ENCODE data around the gene GYG2.
"Not testable (repeated sequence)": the region's sequence is repeated elsewhere in the genome, so short reads cannot be mapped to it uniquely, and the experiment has no call there.

Gene GYG2

DNA sequence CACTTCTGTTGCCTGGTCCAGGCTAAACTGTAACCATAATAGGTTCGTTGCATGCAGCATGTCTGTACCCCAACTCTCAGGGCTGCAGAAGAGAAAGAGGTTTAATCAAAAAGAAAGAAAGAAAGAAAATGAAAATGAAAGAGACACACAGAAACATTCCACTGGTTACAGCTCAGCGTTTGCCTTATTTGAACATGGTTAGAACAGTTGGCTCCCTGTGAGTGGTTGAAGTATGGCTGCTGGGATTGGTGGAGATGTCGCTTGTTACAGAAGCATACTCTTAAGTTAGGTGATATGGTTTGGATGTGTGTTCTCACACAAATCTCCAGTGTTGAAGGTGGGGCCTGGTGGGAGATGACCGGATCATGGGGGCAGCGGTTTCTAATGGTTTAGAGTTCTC, 64.1 kb downstream of the GYG2 start:
- no peaks in the 10 kb centered on the region for H3K79me2 ChIP-seq (ENCODE audit: insufficient read depth, low read length)
- no peak overlapping the region for H3K4me2 ChIP-seq (ENCODE audit: low read depth, low read length, poor library complexity, severe bottlenecking)
- H3F3A ChIP-seq (ENCODE audit: insufficient read depth): no peaks in the 10 kb centered on the region
- no peaks in the 10 kb centered on the region for H3K9me3 ChIP-seq (ENCODE audit: insufficient read depth, low read length)
- no peak overlapping the region for H3K27ac ChIP-seq (ENCODE audit: low read depth, low read length)
- H3K27me3 ChIP-seq (ENCODE audit: low read length): no peaks in the 10 kb centered on the region
- no peaks in the 10 kb centered on the region for H4K20me1 ChIP-seq (ENCODE audit: low read depth, low read length)
- TF ChIP-seq, protein P1, sequence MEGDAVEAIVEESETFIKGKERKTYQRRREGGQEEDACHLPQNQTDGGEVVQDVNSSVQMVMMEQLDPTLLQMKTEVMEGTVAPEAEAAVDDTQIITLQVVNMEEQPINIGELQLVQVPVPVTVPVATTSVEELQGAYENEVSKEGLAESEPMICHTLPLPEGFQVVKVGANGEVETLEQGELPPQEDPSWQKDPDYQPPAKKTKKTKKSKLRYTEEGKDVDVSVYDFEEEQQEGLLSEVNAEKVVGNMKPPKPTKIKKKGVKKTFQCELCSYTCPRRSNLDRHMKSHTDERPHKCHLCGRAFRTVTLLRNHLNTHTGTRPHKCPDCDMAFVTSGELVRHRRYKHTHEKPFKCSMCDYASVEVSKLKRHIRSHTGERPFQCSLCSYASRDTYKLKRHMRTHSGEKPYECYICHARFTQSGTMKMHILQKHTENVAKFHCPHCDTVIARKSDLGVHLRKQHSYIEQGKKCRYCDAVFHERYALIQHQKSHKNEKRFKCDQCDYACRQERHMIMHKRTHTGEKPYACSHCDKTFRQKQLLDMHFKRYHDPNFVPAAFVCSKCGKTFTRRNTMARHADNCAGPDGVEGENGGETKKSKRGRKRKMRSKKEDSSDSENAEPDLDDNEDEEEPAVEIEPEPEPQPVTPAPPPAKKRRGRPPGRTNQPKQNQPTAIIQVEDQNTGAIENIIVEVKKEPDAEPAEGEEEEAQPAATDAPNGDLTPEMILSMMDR (IDR thresholded peaks at IDR 0.05; ENCODE audit: insufficient read depth, low read length, poor library complexity, severe bottlenecking): no peak
- TF ChIP-seq EZH2phosphoT487 (conservative IDR thresholded peaks at IDR 0.05; ENCODE audit: low read length): no peak
- no peaks in the 10 kb centered on the region for H3K36me3 ChIP-seq (ENCODE audit: low read length)
- H3K9me2 ChIP-seq (replicated peaks; ENCODE audit: insufficient read depth, low read length): no peaks in the 10 kb centered on the region
- H3K4me3 ChIP-seq (ENCODE audit: insufficient read depth, low read length, poor library complexity, severe bottlenecking): no peak overlapping the region
- no peak overlapping the region for H2AFZ ChIP-seq (ENCODE audit: low read depth, low read length, severe bottlenecking)
- H3K9ac ChIP-seq (ENCODE audit: low read length): no peak overlapping the region

DNA sequence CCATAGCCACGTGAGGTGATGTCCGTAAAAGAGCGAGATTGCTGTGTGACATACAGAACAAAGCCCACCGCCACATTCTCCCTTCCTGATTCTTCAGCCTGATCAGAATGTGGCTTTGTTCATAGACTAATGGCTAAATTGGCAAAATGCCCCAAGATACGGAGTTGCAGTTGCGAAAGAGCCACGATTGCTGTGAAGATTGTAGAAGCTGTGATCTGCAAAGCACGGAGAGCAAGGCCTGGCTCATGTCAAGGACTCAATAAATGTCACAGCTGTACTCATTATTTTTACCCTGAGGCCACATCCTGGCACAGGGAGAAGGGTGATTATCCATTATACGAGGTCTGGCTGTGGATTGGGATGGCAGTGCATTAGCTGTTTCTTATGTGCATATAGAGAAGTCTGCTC, 66.2 kb downstream of the GYG2 start:
- Histone ChIP-seq H4K20me1 (ENCODE audit: low read depth, low read length) (no peaks in the 10 kb centered on the region), H3K9me2 (replicated peaks; ENCODE audit: insufficient read depth, low read length) (no peaks in the 10 kb centered on the region), H3K4me2 (ENCODE audit: low read depth, low read length, poor library complexity, severe bottlenecking) (no peak overlapping the region), H3K36me3 (ENCODE audit: low read length) (no peaks in the 10 kb centered on the region), H3K79me2 (ENCODE audit: insufficient read depth, low read length) (no peaks in the 10 kb centered on the region), H3K27ac (ENCODE audit: low read depth, low read length) (no peak overlapping the region), H2AFZ (ENCODE audit: low read depth, low read length, severe bottlenecking) (no peak overlapping the region), H3K9ac (ENCODE audit: low read length) (no peak overlapping the region), H3F3A (ENCODE audit: insufficient read depth) (no peaks in the 10 kb centered on the region), H3K27me3 (ENCODE audit: low read length) (no peaks in the 10 kb centered on the region), H3K4me3 (ENCODE audit: insufficient read depth, low read length, poor library complexity, severe bottlenecking) (no peak overlapping the region), H3K9me3 (ENCODE audit: insufficient read depth, low read length) (no peaks in the 10 kb centered on the region)
- TF ChIP-seq EZH2phosphoT487 (conservative IDR thresholded peaks at IDR 0.05; ENCODE audit: low read length): no peak
- TF ChIP-seq, protein P1 (IDR thresholded peaks at IDR 0.05; ENCODE audit: insufficient read depth, low read length, poor library complexity, severe bottlenecking): no peak

DNA sequence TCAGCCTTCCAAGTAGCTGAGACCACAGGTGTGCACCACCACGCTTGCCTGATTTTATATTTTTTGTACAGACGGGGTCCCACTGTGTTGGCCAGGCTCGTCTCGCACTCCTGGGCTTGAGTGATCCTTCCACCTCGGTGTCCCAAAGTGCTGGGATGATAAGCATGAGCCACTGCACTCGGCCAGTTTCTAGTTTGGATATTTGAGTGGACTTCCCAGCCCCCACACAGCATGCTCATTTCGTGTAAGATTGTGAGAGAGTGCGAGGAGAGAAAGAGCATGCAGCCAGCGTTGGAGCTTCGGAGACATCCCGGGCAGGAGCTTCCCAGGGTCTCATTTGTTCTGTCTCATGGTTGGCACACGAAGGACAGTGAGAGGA, 68.6 kb downstream of the GYG2 start:
- TF ChIP-seq EZH2phosphoT487 (conservative IDR thresholded peaks at IDR 0.05; ENCODE audit: low read length): no peak
- TF ChIP-seq, protein P1 (IDR thresholded peaks at IDR 0.05; ENCODE audit: insufficient read depth, low read length, poor library complexity, severe bottlenecking): no peak
- no peaks in the 10 kb centered on the region for H3F3A ChIP-seq (ENCODE audit: insufficient read depth)
- no peaks in the 10 kb centered on the region for H3K9me3 ChIP-seq (ENCODE audit: insufficient read depth, low read length)
- no peaks in the 10 kb centered on the region for H4K20me1 ChIP-seq (ENCODE audit: low read depth, low read length)
- H3K4me2 ChIP-seq (ENCODE audit: low read depth, low read length, poor library complexity, severe bottlenecking): no peak overlapping the region
- no peak overlapping the region for H3K27ac ChIP-seq (ENCODE audit: low read depth, low read length)
- H3K9ac ChIP-seq (ENCODE audit: low read length): no peak overlapping the region
- no peaks in the 10 kb centered on the region for H3K36me3 ChIP-seq (ENCODE audit: low read length)
- no peaks in the 10 kb centered on the region for H3K79me2 ChIP-seq (ENCODE audit: insufficient read depth, low read length)
- no peak overlapping the region for H3K4me3 ChIP-seq (ENCODE audit: insufficient read depth, low read length, poor library complexity, severe bottlenecking)
- H3K27me3 ChIP-seq (ENCODE audit: low read length): no peaks in the 10 kb centered on the region
- H2AFZ ChIP-seq (ENCODE audit: low read depth, low read length, severe bottlenecking): no peak overlapping the region
- H3K9me2 ChIP-seq (replicated peaks; ENCODE audit: insufficient read depth, low read length): no peaks in the 10 kb centered on the region

DNA sequence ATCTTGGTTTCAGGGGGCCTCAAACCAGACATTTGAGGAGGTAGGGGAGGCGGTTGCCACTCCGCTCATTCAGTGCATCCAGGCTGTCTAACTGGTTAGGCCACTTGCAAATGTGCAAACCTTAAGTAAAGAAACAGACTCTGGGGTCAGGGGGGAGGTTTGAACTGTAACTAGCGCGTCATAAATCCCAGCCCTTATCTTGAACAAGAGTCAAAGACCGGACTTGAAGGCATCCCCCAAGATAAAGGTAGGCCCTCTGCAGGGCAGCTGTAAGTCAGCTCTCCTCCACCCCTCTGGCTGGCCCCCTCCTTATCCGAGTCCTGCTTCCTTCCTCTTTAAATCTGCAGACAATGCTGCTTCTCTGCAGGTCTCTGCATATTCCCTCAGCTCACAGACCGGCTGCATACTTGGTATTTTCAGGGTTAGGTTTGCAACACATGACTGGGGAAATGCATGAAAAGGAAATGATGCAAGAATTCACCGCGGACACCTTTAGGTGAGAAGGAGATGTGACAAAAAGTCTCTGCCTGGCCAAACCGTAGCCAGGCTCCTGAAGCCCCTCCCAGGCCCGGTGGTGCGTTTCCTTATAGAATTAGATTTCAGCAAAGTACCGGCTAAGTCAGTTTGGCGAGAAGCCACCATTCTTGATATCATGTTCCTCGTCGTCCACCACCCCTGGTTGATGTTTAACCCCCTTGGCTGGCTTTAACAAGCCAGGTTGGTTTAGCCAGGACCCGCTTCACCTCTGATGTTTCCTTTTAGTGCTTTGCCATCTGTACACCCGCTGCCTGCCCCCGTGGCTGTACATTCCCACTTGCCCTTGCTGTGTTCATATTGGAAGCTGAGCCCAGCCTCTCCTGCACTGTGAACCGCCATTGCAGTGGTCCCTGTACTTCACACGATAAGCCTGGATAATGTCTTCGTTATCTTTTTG, 69.2 kb downstream of the GYG2 start:
- H3K9ac ChIP-seq (ENCODE audit: low read length); H3K9me3 ChIP-seq (ENCODE audit: insufficient read depth, low read length); H2AFZ ChIP-seq (ENCODE audit: low read depth, low read length, severe bottlenecking); H3K9me2 ChIP-seq (replicated peaks; ENCODE audit: insufficient read depth, low read length); H3K36me3 ChIP-seq (ENCODE audit: low read length); H3K79me2 ChIP-seq (ENCODE audit: insufficient read depth, low read length); H3F3A ChIP-seq (ENCODE audit: insufficient read depth); H3K4me3 ChIP-seq (ENCODE audit: insufficient read depth, low read length, poor library complexity, severe bottlenecking); H3K27ac ChIP-seq (ENCODE audit: low read depth, low read length); H3K4me2 ChIP-seq (ENCODE audit: low read depth, low read length, poor library complexity, severe bottlenecking); H4K20me1 ChIP-seq (ENCODE audit: low read depth, low read length); H3K27me3 ChIP-seq (ENCODE audit: low read length): not testable (repeated sequence)

All from SU-DHL-6 (cell line).